ENCODE data around the gene MUL1. TPM values are rescaled to one million over a fixed set of nuclear protein-coding genes. Genes with fewer than 3 reads are reported as not detected.

Gene MUL1
- total and polyA plus RNA-seq, 12 donors, result 3.7 to 48.0 (median 32.8) TPM

DNA sequence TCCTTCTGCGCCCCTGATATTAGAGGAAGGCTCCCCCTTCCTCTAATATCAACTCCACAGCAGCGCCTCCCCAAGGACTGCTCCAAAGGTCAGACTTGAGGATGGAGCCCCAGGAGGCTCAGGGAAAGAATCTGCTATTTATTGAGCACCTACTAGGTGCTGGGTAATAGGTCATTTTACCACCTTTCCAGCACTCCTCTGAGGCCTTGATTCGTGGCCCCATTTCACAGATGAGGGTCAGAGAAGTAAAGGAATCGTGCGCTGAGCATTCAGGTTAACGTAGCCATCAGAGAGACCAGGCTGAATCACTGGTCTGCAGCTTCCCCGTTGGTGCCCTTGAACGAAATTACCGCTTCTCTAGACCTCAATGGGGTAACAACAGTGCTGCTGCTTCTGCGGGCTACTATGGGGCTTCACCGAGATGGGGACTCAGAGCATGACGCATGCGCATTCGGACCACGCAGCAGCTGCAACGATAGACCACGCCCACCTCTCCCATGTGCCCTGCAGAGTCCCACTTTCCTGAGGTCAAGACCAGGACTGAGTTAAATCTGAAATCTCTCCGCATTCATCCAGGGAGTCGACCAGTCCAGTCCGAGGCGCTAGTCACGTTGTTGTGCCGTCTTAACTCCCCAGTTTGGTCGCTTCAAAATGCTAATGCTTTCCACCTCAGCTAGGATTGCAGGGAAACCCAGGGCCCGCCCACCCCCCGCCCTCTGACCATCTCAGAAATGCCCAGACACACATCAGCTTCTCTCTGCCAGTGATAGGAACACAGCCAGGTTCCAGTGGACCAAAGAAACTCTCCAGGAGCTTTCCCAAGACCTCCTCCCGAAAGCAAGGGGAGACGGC lies 34.9 kb downstream of the MUL1 start:
- H3K27ac ChIP-seq, result peak overlapping the region in 3 of 5 donors; percentile 37 to 67 (median 59)
- 20 to 24% (median 22%) methylated on average over 18 to 28 of the region's 28 CpGs for WGBS, 4 donors
- peak in 1 of 2 donors; percentile 58 for TF ChIP-seq POLR2A (IDR thresholded peaks at IDR 0.05)
- TF ChIP-seq, protein P1, sequence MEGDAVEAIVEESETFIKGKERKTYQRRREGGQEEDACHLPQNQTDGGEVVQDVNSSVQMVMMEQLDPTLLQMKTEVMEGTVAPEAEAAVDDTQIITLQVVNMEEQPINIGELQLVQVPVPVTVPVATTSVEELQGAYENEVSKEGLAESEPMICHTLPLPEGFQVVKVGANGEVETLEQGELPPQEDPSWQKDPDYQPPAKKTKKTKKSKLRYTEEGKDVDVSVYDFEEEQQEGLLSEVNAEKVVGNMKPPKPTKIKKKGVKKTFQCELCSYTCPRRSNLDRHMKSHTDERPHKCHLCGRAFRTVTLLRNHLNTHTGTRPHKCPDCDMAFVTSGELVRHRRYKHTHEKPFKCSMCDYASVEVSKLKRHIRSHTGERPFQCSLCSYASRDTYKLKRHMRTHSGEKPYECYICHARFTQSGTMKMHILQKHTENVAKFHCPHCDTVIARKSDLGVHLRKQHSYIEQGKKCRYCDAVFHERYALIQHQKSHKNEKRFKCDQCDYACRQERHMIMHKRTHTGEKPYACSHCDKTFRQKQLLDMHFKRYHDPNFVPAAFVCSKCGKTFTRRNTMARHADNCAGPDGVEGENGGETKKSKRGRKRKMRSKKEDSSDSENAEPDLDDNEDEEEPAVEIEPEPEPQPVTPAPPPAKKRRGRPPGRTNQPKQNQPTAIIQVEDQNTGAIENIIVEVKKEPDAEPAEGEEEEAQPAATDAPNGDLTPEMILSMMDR (IDR thresholded peaks at IDR 0.05), result no peak
- DNase-seq, result peak; percentile 81 to 95 (median 92)
- peaks cover 22 to 36% of the 10 kb centered on the region in 2 donors for H3K4me1 ChIP-seq (replicated peaks in 1 of 2)
- no peaks in the 10 kb centered on the region for H3K27me3 ChIP-seq
- H3K9me3 ChIP-seq (replicated peaks in 1 of 3), result no peaks in the 10 kb centered on the region
- no peak overlapping the region for H3K4me3 ChIP-seq
- no peaks in the 10 kb centered on the region for H3K36me3 ChIP-seq (replicated peaks in 1 of 2)
- intact Hi-C loops (cut with DNase I), result no loop called here

DNA sequence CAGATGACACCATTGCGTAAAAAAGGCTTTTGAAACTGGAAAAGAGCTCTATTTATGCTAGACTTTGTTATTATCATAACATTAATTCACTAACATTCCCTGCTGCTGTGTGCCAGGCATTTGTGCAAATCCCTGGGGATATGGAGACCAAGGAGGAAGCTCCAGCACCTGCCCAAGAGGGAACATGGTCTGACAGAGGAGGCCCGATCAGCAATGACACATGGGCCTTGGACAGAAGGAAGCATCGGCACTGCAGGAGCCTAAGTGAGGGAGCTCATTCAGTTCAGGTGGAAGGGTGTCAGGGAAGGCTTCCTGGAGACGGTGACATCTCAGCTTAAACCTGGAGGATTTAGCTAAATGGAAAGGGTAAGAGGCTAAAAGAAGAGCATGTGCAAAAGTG lies 35.8 kb downstream of the MUL1 start:
- no peaks in the 10 kb centered on the region for H3K27me3 ChIP-seq
- peaks cover 12 to 27% of the 10 kb centered on the region in 2 donors for H3K4me1 ChIP-seq (replicated peaks in 1 of 2)
- H3K27ac ChIP-seq, result no peak overlapping the region
- no peak for DNase-seq
- no peak for TF ChIP-seq POLR2A (IDR thresholded peaks at IDR 0.05)
- TF ChIP-seq, protein P1 (IDR thresholded peaks at IDR 0.05), result no peak
- no peaks in the 10 kb centered on the region for H3K36me3 ChIP-seq (replicated peaks in 1 of 2)
- 82 to 94% (median 90%) methylated on average over 4 of the region's 4 CpGs for WGBS, 4 donors
- intact Hi-C loops (cut with DNase I), result no loop called here
- H3K4me3 ChIP-seq, result no peak overlapping the region
- H3K9me3 ChIP-seq (replicated peaks in 1 of 3), result no peaks in the 10 kb centered on the region

DNA sequence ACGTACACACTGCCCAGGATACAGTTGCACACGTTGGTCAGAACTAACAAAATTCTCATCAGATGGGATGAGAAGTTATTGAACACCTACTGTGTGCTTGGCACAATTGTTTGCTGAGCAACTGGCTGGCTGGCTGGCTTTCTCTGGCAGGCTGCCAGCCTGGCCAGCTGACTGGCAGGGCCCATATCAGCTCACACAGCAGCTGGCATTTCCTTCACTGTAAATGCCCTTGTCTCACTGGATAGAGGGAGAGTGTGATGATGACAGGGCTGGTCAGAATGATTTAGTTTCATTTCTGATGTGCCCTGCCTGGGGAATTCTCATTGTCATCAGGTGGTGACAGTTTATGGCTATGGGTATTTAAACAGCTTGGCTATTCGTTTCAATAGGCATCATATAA lies 37.8 kb downstream of the MUL1 start:
- peaks cover 0 to 12% of the 10 kb centered on the region in 2 donors for H3K4me1 ChIP-seq (replicated peaks in 1 of 2)
- no peak for DNase-seq
- H3K27me3 ChIP-seq, result no peaks in the 10 kb centered on the region
- TF ChIP-seq POLR2A (IDR thresholded peaks at IDR 0.05), result no peak
- TF ChIP-seq, protein P1 (IDR thresholded peaks at IDR 0.05), result no peak
- H3K36me3 ChIP-seq (replicated peaks in 1 of 2), result no peaks in the 10 kb centered on the region
- 61 to 73% (median 68%) methylated on average over 3 of the region's 3 CpGs for WGBS, 4 donors
- intact Hi-C loops (cut with DNase I), result no loop called here
- H3K27ac ChIP-seq, result no peak overlapping the region
- H3K9me3 ChIP-seq (replicated peaks in 1 of 3), result no peaks in the 10 kb centered on the region
- H3K4me3 ChIP-seq, result no peak overlapping the region

DNA sequence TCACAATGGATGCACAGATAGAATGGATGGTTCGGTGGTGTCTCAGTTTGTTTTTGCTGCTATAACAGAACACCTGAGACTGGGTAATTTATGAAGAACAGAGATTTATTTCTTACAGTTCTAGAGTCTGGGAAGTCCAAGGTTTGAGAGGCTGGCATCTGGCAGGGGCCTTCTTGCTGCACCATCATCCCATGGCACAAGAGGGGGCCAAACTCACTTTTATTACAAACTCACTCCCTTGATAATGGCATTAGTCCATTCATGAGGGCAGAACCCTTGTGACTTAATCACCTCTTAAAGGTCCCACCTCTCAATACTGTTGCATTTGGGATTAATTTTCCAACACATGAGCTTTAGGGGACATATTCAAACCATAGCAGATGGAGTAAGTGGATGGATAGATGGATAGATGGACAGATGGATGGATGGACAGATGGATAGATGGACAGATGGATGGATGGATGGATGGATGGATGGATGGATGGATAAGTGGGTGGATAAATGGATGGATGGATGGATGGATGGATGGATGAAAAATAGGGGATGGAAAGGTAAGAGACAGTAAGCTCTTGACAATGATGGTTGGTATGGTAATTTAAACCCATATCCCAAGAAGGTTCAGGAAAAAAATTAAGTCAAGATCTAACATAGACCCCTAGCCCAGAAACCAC lies 38.4 kb downstream of the MUL1 start:
- Histone ChIP-seq H3K4me3 (no peak overlapping the region), H3K27me3 (no peaks in the 10 kb centered on the region), H3K4me1 (replicated peaks in 1 of 2) (peaks cover 0 to 12% of the 10 kb centered on the region in 2 donors), H3K27ac (no peak overlapping the region), H3K36me3 (replicated peaks in 1 of 2) (no peaks in the 10 kb centered on the region), H3K9me3 (replicated peaks in 1 of 3) (no peaks in the 10 kb centered on the region)
- peak in 2 of 7 donors; percentile 17 to 33 for DNase-seq
- 87 to 100% (median 93%) methylated on average over 1 of the region's 1 CpG for WGBS, 4 donors
- TF ChIP-seq POLR2A (IDR thresholded peaks at IDR 0.05), result no peak
- TF ChIP-seq, protein P1 (IDR thresholded peaks at IDR 0.05), result peak in 3 of 6 experiments; percentile 37 to 49 (median 40)
- intact Hi-C loops (cut with DNase I), result no loop called here

All from adrenal gland (tissue), 12 donors.